NCI-H1092 treated with DMSO at 0.1 percent for 48 hours (cell line): ENCODE data around the gene CLIP3.
"Not testable (repeated sequence)": the region's sequence is repeated elsewhere in the genome, so short reads cannot be mapped to it uniquely, and the experiment has no call there.

Experiments
- DNase-seq: peaks from one replicate; lab custom pipeline; 2025; lab: John Stamatoyannopoulos, UW

Gene CLIP3

GRCh38 chr19:36006955-36007354 is 25.7 kb downstream of the CLIP3 start:
- DNase-seq, result no peak

- DNase-seq, result no peak
Measured at GRCh38 chr19:36003284-36003683, 29.4 kb downstream of the CLIP3 start.

GRCh38 chr19:36001605-36002004 is 31.1 kb downstream of the CLIP3 start:
- no peak for DNase-seq

- DNase-seq, result no peak
Measured at GRCh38 chr19:35996777-35997176, 35.9 kb downstream of the CLIP3 start.

GRCh38 chr19:35995048-35995993 is 37.4 kb downstream of the CLIP3 start, which contains the start of gene SDHAF1:
Gene SDHAF1 (plus strand): TSS chr19:35995188. CDS start chr19:35995275, 87 bp downstream.
- DNase-seq, result peak; percentile 91

GRCh38 chr19:35993923-35994598 is 38.6 kb downstream of the CLIP3 start:
- DNase-seq, result no peak

GRCh38 chr19:35992907-35993765 is 39.5 kb downstream of the CLIP3 start:
- DNase-seq, result no peak

- no peak for DNase-seq
Measured at GRCh38 chr19:35991731-35992450, 40.8 kb downstream of the CLIP3 start.

- DNase-seq, result no peak
Measured at GRCh38 chr19:35990771-35991730, 41.6 kb downstream of the CLIP3 start.

- no peak for DNase-seq
Measured at GRCh38 chr19:35990156-35990555, 42.5 kb downstream of the CLIP3 start.

- DNase-seq, result no peak
Measured at GRCh38 chr19:35988824-35989223, 43.8 kb downstream of the CLIP3 start.

GRCh38 chr19:35987571-35987896 is 45.1 kb downstream of the CLIP3 start:
- no peak for DNase-seq

GRCh38 chr19:35986664-35987570 is 45.8 kb downstream of the CLIP3 start:
- DNase-seq, result peak; percentile 49

- no peak for DNase-seq
Measured at GRCh38 chr19:35986111-35986510, 46.6 kb downstream of the CLIP3 start.

- no peak for DNase-seq
Measured at GRCh38 chr19:35983177-35983576, 49.5 kb downstream of the CLIP3 start.

- DNase-seq, result not testable (repeated sequence)
Measured at GRCh38 chr19:35980997-35981396, 51.7 kb downstream of the CLIP3 start.

GRCh38 chr19:35978832-35979365 is 53.8 kb downstream of the CLIP3 start:
- DNase-seq, result no peak

- no peak for DNase-seq
Measured at GRCh38 chr19:35978271-35978670, 54.4 kb downstream of the CLIP3 start.
